ENCODE measurements around the gene CRYBG2. TPM values are rescaled to one million over a fixed set of nuclear protein-coding genes. Genes with fewer than 3 reads are reported as not detected.

Gene CRYBG2
- total RNA-seq, 1 donor from 2014 or later: 6.3 TPM

GRCh38 chr1:26354972-26355371 is 1.0 kb upstream of the CRYBG2 start:
- no peaks in the 10 kb centered on the region for H3K9me3 Mint-ChIP-seq
- no peak for TF ChIP-seq CTCF (conservative IDR thresholded peaks at IDR 0.05)
- H3K27ac Mint-ChIP-seq (ENCODE audit: unreplicated experiment): no peak overlapping the region
- H3K4me1 Mint-ChIP-seq: peaks cover 54% of the 10 kb centered on the region
- no peak for DNase-seq (ENCODE audit: low read depth, low spot score)
- peaks cover 18% of the 10 kb centered on the region for H3K27me3 Mint-ChIP-seq (ENCODE audit: low read depth)
- no peak overlapping the region for H3K4me3 Mint-ChIP-seq
- H3K36me3 Mint-ChIP-seq (ENCODE audit: low read depth): no peaks in the 10 kb centered on the region

GRCh38 chr1:26353210-26353859 is 595 bp downstream of the CRYBG2 start:
- Mint-ChIP-seq H3K27ac (ENCODE audit: unreplicated experiment) (peak overlapping the region; percentile 35), H3K4me3 (no peak overlapping the region), H3K36me3 (ENCODE audit: low read depth) (no peaks in the 10 kb centered on the region), H3K9me3 (no peaks in the 10 kb centered on the region), H3K27me3 (ENCODE audit: low read depth) (peaks cover 3% of the 10 kb centered on the region), H3K4me1 (peaks cover 48% of the 10 kb centered on the region)
- no peak for DNase-seq (ENCODE audit: low read depth, low spot score)
- no peak for TF ChIP-seq CTCF (conservative IDR thresholded peaks at IDR 0.05)

GRCh38 chr1:26352338-26352679 is 1.6 kb downstream of the CRYBG2 start:
- Mint-ChIP-seq H3K27ac (ENCODE audit: unreplicated experiment) (peak overlapping the region; percentile 70), H3K9me3 (no peaks in the 10 kb centered on the region), H3K27me3 (ENCODE audit: low read depth) (no peaks in the 10 kb centered on the region), H3K4me1 (peaks cover 48% of the 10 kb centered on the region), H3K4me3 (peak overlapping the region; percentile 7), H3K36me3 (ENCODE audit: low read depth) (no peaks in the 10 kb centered on the region)
- no peak for TF ChIP-seq CTCF (conservative IDR thresholded peaks at IDR 0.05)
- no peak for DNase-seq (ENCODE audit: low read depth, low spot score)

- no peak for DNase-seq (ENCODE audit: low read depth, low spot score)
- Mint-ChIP-seq H3K9me3 (no peaks in the 10 kb centered on the region), H3K36me3 (ENCODE audit: low read depth) (no peaks in the 10 kb centered on the region), H3K4me3 (peak overlapping the region; percentile 7), H3K27me3 (ENCODE audit: low read depth) (no peaks in the 10 kb centered on the region), H3K27ac (ENCODE audit: unreplicated experiment) (peak overlapping the region; percentile 70), H3K4me1 (peaks cover 46% of the 10 kb centered on the region)
- TF ChIP-seq CTCF (conservative IDR thresholded peaks at IDR 0.05): no peak
These were observed 2.2 kb downstream of the CRYBG2 start for GRCh38 chr1:26351590-26352337.

- no peak for TF ChIP-seq CTCF (conservative IDR thresholded peaks at IDR 0.05)
- H3K27me3 Mint-ChIP-seq (ENCODE audit: low read depth): no peaks in the 10 kb centered on the region
- peak overlapping the region; percentile 24 for H3K27ac Mint-ChIP-seq (ENCODE audit: unreplicated experiment)
- H3K36me3 Mint-ChIP-seq (ENCODE audit: low read depth): no peaks in the 10 kb centered on the region
- no peaks in the 10 kb centered on the region for H3K9me3 Mint-ChIP-seq
- peaks cover 45% of the 10 kb centered on the region for H3K4me1 Mint-ChIP-seq
- peak; percentile 32 for DNase-seq (ENCODE audit: low read depth, low spot score)
- H3K4me3 Mint-ChIP-seq: peak overlapping the region; percentile 27
These were observed 3.0 kb downstream of the CRYBG2 start for GRCh38 chr1:26350701-26351589.
